22Rv1 (cell line): ENCODE results near the gene TRAIP.

Experiments used
- H3K27ac ChIP-seq: fragments of 450-650 bp; 2 replicates; pipeline ENCODE4 v1.5.1; 2017
- ZFX ChIP-seq: fragments of 450-650 bp; IDR thresholded peaks from 2 replicates; pipeline ENCODE4 v1.6.1; 2017; ENCODE audit warnings: antibody characterized with exemption, borderline replicate concordance
- TF ChIP-seq, protein P1 (sequence below): fragments of 450-650 bp; IDR thresholded peaks from 2 replicates; pipeline ENCODE4 v1.5.1; 2017; ENCODE audit warnings: mild to moderate bottlenecking

Gene TRAIP

DNA sequence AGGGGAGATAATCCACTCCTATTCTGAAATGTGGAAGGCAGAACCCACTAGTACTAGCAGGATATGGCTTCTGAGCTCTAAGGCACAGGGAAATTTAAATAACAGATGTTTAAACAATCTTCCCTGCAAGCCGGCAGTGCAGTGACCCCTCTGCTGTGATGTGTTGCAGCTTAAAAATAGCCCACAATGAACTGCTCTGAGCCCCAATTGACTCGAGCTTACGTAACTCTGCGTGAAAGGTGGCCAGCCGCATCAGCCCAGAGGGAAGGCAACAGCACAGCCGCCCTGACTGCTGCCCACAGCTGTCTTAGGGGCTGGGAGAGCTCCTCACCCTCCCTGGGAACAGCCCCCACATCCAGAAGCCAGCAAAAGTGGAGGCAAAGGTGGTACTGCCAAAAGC is 25.8 kb upstream of the TRAIP start:
- TF ChIP-seq, protein P1, sequence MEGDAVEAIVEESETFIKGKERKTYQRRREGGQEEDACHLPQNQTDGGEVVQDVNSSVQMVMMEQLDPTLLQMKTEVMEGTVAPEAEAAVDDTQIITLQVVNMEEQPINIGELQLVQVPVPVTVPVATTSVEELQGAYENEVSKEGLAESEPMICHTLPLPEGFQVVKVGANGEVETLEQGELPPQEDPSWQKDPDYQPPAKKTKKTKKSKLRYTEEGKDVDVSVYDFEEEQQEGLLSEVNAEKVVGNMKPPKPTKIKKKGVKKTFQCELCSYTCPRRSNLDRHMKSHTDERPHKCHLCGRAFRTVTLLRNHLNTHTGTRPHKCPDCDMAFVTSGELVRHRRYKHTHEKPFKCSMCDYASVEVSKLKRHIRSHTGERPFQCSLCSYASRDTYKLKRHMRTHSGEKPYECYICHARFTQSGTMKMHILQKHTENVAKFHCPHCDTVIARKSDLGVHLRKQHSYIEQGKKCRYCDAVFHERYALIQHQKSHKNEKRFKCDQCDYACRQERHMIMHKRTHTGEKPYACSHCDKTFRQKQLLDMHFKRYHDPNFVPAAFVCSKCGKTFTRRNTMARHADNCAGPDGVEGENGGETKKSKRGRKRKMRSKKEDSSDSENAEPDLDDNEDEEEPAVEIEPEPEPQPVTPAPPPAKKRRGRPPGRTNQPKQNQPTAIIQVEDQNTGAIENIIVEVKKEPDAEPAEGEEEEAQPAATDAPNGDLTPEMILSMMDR: no peak
- no peak for TF ChIP-seq ZFX
- no peak overlapping the region for H3K27ac ChIP-seq

DNA sequence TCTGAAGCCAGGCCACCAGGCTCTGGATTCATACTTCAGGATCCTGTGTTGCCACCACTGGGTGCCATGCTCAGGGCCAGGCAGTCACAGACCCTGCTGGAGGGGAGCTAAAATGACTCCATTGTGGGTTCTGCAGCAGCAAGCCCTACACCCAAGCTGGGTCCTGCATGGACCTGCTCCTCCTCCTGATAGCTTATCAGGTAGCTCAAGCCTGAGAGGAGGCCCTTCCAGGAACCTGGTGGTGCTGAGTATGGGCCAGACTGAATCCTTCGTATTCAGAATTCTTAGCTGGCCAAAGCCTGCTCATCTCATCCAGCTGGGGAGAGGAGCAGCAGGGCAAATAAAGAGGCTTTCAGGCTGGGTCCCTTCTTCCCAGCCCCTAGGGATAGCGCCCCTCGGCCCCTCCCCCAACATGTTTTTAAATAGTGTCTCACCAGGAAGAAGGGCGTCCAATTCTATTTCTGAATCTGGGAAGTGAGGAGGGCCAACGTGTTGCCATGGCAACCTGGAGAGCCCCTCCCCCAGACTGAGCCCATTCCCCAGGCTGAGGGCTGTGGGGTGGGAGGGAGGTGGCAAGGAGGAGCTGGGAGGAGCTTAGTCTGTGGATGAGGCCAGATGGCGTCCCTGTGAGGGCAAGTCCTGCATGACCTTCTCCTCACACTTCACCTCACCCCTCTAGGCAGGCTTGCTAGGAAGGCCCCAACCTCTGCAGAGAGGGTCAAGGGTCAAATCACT is 24.4 kb upstream of the TRAIP start:
- H3K27ac ChIP-seq: no peak overlapping the region

DNA sequence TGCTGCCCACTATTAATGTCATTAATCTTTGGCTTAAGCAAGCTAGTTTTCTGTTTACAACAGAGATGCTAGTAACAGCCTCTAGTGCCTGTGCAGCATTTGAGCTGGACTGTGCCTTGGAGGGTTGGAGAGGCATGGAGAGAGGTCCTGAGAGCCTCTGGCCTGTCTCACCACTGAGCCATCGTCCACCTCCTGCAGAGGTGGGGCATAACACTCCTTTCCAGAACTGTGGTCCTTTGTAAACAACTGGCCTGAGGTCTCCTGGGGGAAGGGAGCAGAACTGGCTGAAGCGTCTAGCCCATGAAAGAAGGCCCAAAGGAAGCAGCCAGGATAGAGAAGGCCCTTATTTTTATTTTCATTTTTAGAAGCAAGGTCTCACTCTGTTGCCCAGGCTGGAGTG is 23.4 kb upstream of the TRAIP start:
- H3K27ac ChIP-seq: no peak overlapping the region
- TF ChIP-seq, protein P1: no peak
- no peak for TF ChIP-seq ZFX

More for the DNA sequence above, 24.4 kb upstream of the TRAIP start:
- TF ChIP-seq ZFX: no peak
- TF ChIP-seq, protein P1: no peak

DNA sequence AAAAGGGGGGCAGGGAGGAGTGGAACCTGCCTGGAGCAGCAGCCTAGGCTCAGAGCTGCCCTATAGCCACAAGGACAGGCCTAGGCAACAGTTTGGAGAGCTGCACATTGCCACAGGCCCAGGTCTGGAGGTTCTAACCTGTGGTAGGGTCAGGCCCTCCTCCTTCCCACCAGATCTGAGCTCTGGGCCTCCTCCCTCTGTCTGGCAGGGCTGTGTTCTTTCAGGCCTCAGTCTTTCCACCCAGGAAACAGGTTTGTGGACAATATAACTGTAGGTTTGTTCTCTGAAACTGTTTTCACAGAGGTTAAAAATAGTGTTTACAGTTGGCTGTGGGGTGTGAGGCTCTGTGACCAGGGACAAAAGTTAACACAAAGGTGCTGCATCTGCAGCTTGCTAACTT is 22.3 kb upstream of the TRAIP start:
- TF ChIP-seq, protein P1: no peak
- TF ChIP-seq ZFX: no peak
- H3K27ac ChIP-seq: no peak overlapping the region

DNA sequence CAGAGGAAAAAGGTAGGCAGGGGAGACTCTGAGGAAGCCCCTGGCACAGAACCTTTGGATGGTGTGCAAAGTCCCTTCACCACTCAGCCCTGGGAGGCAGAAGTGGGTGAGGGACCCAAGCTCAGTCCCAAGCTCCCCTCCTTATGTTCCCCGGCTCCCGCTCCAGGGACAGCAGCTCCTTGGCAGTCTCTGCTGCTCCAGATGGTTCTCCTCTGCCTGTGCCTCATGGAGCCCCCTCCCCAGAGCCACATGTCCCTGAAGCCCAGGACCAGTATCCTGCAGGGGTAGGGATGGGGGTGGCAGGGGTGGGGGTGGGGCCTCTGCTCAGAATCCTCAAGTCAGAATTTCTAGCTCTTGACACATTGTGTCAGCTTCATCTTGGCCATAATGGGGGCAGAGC is 21.4 kb upstream of the TRAIP start:
- no peak overlapping the region for H3K27ac ChIP-seq
- TF ChIP-seq ZFX: no peak
- TF ChIP-seq, protein P1: no peak

DNA sequence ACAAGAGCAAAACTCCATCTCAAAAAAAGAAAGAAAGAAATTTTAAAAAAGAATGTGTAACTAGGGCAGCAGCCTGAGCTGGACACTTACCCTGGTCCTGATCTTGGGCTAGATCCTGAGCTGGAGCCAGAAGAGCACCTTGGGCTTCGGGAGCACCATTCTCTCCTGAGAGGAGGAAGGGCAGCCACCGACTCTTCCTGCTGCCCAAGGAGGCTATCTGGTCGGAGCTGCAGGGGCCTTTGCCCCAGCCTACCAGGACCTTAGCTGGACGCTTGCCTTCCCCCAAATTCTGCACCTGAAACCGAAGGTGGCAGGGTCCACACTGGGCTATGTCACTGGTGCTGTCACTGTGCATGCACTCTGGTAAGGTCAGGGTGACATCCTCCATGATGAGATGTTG is 20.2 kb upstream of the TRAIP start:
- no peak overlapping the region for H3K27ac ChIP-seq
- TF ChIP-seq, protein P1: no peak

DNA sequence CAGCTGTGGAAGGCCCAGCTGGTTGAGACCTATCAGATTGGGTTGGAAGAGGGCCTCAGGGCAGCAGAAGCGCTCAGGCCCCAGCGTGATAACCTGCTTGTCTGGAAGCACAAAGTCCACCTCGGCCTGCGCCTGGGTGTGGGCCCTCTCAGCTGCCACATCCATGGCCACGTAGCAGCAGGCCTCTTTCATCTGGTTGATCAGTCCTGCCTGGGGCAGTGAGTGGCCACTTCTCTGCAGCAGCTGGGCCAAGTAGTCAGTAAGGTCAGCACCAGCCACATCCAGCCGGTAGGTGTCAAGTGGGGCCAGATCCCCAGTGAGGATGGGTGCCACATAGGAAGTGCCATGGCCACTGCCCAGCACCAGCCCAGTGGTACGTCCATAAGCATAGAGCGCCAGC is 17.3 kb upstream of the TRAIP start:
- no peak overlapping the region for H3K27ac ChIP-seq
- TF ChIP-seq, protein P1: no peak
